Liver (tissue), 9 donors: ENCODE results near the gene MASP2. TPM values are rescaled to one million over a fixed set of nuclear protein-coding genes. Genes with fewer than 3 reads are reported as not detected.

Experiments
- DNase-seq: peaks from one replicate; pipeline ENCODE4 v3.0.0-alpha.2; 2017; ENCODE audit warnings: low spot score
- H3K27ac ChIP-seq, 2 donors: one replicate each; pipeline ENCODE4 v1.7.0; 2013; ENCODE audit warnings: inconsistent platforms in 2 of 2, low read length in 2 of 2, control low read depth in 1 of 2, low read depth in 1 of 2, mild to moderate bottlenecking in 1 of 2
- H3K27me3 ChIP-seq, 4 donors: one replicate each; pipeline versions ENCODE4 v1.6.1 to v1.7.0; 2013; ENCODE audit warnings: low read length in 3 of 4, inconsistent platforms in 1 of 4, mild to moderate bottlenecking in 1 of 4, moderate library complexity in 1 of 4; ENCODE audit not compliant: control insufficient read depth in 4 of 4, insufficient read depth in 4 of 4
- H3K36me3 ChIP-seq, 4 donors: one replicate each; pipeline versions ENCODE4 v1.6.1 to v1.7.0; 2013; ENCODE audit warnings: low read length in 3 of 4, mild to moderate bottlenecking in 3 of 4, low read depth in 1 of 4, moderate library complexity in 1 of 4; ENCODE audit not compliant: control insufficient read depth in 4 of 4, insufficient read depth in 3 of 4
- H3K4me1 ChIP-seq, 4 donors: one replicate each; pipeline versions ENCODE4 v1.6.1 to v1.7.0; 2013; ENCODE audit warnings: low read length in 3 of 4, mild to moderate bottlenecking in 3 of 4, moderate library complexity in 1 of 4; ENCODE audit not compliant: control insufficient read depth in 4 of 4, insufficient read depth in 4 of 4
- H3K4me3 ChIP-seq, 3 donors: one replicate each; pipeline versions ENCODE4 v1.6.1 to v1.7.0; 2013; ENCODE audit warnings: low read length in 3 of 3, control low read depth in 1 of 3, low read depth in 1 of 3, mild to moderate bottlenecking in 1 of 3
- H3K9ac ChIP-seq, 2 donors: one replicate each; pipeline ENCODE4 v1.7.0; 2013; ENCODE audit warnings: low read length in 2 of 2, mild to moderate bottlenecking in 2 of 2, moderate library complexity in 2 of 2, control low read depth in 1 of 2, low read depth in 1 of 2
- H3K9me3 ChIP-seq, 4 donors: one replicate each; pipeline versions ENCODE4 v1.6.1 to v1.7.0; 2013; ENCODE audit warnings: low read length in 3 of 4; ENCODE audit not compliant: control insufficient read depth in 4 of 4
- EGR1 ChIP-seq, 2 donors: IDR thresholded peaks; 2 replicates each; pipeline ENCODE4 v1.6.1; 2016 to 2018; ENCODE audit warnings: antibody characterized with exemption in 2 of 2, low read depth in 2 of 2
- FOXA1 ChIP-seq: IDR thresholded peaks from 2 replicates; pipeline ENCODE4 v1.6.1; 2016; ENCODE audit warnings: antibody characterized with exemption
- FOXA2 ChIP-seq: IDR thresholded peaks from 2 replicates; pipeline ENCODE4 v1.6.1; 2016; ENCODE audit warnings: antibody characterized with exemption
- GABPA ChIP-seq, 2 donors: IDR thresholded peaks in 1 of 2; conservative IDR thresholded peaks in 1 of 2; 2 replicates each; pipeline ENCODE4 v1.6.1; 2016; ENCODE audit warnings: antibody characterized with exemption in 2 of 2, mild to moderate bottlenecking in 1 of 2, moderate library complexity in 1 of 2
- HNF4A ChIP-seq, 2 donors: conservative IDR thresholded peaks; 2 replicates each; pipeline ENCODE4 v1.6.1; 2016; ENCODE audit warnings: antibody characterized with exemption in 2 of 2, mild to moderate bottlenecking in 2 of 2
- HNF4G ChIP-seq: IDR thresholded peaks from 2 replicates; pipeline ENCODE4 v1.6.1; 2016; ENCODE audit warnings: antibody characterized with exemption
- NR2F2 ChIP-seq: IDR thresholded peaks from 2 replicates; pipeline ENCODE4 v1.6.1; 2016; ENCODE audit warnings: antibody characterized with exemption
- RAD21 ChIP-seq, 2 donors: IDR thresholded peaks; 2 replicates each; pipeline ENCODE4 v1.6.1; 2016; ENCODE audit warnings: antibody characterized with exemption in 2 of 2, mild to moderate bottlenecking in 2 of 2
- RXRA ChIP-seq, 2 donors: IDR thresholded peaks; 2 replicates each; pipeline ENCODE4 v1.6.1; 2017 to 2018; ENCODE audit warnings: antibody characterized with exemption in 2 of 2, mild to moderate bottlenecking in 1 of 2
- SP1 ChIP-seq: IDR thresholded peaks from 2 replicates; pipeline ENCODE4 v1.6.1; 2018; ENCODE audit warnings: antibody characterized with exemption, mild to moderate bottlenecking
- TAF1 ChIP-seq: conservative IDR thresholded peaks from 2 replicates; pipeline ENCODE4 v1.6.1; 2016; ENCODE audit warnings: antibody characterized with exemption, mild to moderate bottlenecking
- YY1 ChIP-seq: IDR thresholded peaks from 2 replicates; pipeline ENCODE4 v1.6.1; 2016; ENCODE audit warnings: antibody characterized with exemption, mild to moderate bottlenecking
- WGBS: extraction: QIAGEN DNeasy Blood & Tissue Kit; methylation state at CpG from one replicate; pipeline ENCODE4 v1.1.7; 2013; 5-methylcytosine and 5-hydroxymethylcytosine counted together
- polyA plus RNA-seq, 2 donors: library from polyadenylated mRNA; stranded (reverse) in 1 of 2; unstranded in 1 of 2; fragments of 200-250 nt in 1 of 2; fragments of >200 nt in 1 of 2; fragmentation: Nextera tagmentation in 1 of 2; extraction: Ambion mirVana in 1 of 2; gene quantifications; one replicate each; pipeline versions ENCODE4 v1.2.1 to v1.2.3, GENCODE V29; 2013 to 2015
- total RNA-seq, 2 donors: library from RNA; depleted of rRNA; stranded (reverse); fragments of >200 nt; gene quantifications; one replicate each; pipeline ENCODE4 v1.2.3, GENCODE V29; 2014
- TF ChIP-seq, protein P1 (sequence below): IDR thresholded peaks from 2 replicates; pipeline ENCODE4 v1.6.1; 2016; ENCODE audit warnings: antibody characterized with exemption
- TF ChIP-seq, protein P2 (sequence below): IDR thresholded peaks from 2 replicates; pipeline ENCODE4 v1.6.1; 2016; ENCODE audit warnings: antibody characterized with exemption, mild to moderate bottlenecking
- TF ChIP-seq, protein P3 (sequence below): fragments of 150-350 bp; IDR thresholded peaks from 2 replicates; pipeline ENCODE4 v1.5.1; 2017; ENCODE audit warnings: improper control_type of control experiment, low read depth, low read length; ENCODE audit not compliant: missing input control
- TF ChIP-seq, protein P4 (sequence below): IDR thresholded peaks from 2 replicates; pipeline ENCODE4 v1.6.1; 2016; ENCODE audit warnings: antibody characterized with exemption
- TF ChIP-seq, protein P5 (sequence below): IDR thresholded peaks from 2 replicates; pipeline ENCODE4 v1.6.1; 2016; ENCODE audit warnings: antibody characterized with exemption
- donor health status: healthy.
- donor health status: healthy.
- donor health status: healthy.
- donor health status: healthy.
- donor health status: healthy.

The MASP2 gene
- total and polyA plus RNA-seq, 4 donors: 30.0 to 530 (median 213) TPM

DNA sequence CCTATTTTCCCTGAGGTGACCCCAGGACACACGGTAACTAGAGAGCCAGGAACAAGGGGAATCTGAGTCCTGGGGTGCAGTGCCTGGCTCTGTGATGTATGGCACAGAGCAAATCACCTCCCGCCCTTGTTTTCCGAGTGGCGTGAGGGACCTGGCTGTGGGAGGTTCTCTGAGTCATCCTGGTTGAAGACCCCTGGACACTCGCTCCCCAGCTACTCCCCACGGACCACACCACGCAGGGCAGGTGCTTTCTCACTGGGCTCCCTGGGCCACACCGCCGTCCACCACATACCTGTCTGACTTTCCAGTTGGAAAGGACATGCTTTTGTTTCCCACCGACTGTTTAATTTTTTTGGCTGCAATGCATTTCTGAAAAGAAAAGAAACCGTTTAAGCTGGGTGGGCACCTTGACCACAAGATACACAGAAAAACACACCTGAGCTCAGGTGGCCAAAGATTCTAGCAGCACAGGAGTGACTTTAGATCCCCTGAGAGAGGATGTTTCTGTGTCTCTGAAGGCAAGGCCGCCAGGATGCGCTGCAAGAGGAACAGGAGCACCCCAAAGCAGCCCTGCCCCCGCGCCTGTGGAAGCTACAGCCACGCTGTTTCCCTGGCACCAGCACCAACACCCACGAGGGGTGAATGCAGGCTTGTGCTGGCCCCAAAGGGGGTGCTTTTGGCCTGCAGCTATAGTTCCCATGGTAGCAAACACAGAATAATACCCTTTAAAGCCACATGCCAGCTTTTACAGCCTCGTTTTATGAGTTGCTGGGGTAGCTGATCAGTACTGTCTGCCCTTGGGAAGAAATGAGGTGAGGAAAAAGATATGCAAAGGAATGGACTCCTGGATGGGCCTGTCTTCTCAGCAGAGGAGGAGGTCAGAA lies 20.9 kb upstream of the MASP2 start:
- no peak overlapping the region for H3K9ac ChIP-seq
- H3K27ac ChIP-seq: no peak overlapping the region
- no peaks in the 10 kb centered on the region for H3K27me3 ChIP-seq
- no peaks in the 10 kb centered on the region for H3K4me1 ChIP-seq
- no peaks in the 10 kb centered on the region for H3K9me3 ChIP-seq
- DNase-seq: no peak
- TF ChIP-seq EGR1 (IDR thresholded peaks at IDR 0.05; ENCODE audit: low read depth in 2 of 2) (no peak), NR2F2 (no peak), TAF1 (no peak), SP1 (no peak), RXRA (IDR thresholded peaks at IDR 0.05) (no peak), HNF4A (conservative IDR thresholded peaks at IDR 0.05) (no peak), YY1 (no peak), GABPA (IDR thresholded peaks at IDR 0.05 in 1 of 2, conservative IDR thresholded peaks at IDR 0.05 in 1 of 2) (no peak), HNF4G (no peak), RAD21 (IDR thresholded peaks at IDR 0.05) (no peak), FOXA2 (no peak), FOXA1 (no peak)
- TF ChIP-seq, protein P1, sequence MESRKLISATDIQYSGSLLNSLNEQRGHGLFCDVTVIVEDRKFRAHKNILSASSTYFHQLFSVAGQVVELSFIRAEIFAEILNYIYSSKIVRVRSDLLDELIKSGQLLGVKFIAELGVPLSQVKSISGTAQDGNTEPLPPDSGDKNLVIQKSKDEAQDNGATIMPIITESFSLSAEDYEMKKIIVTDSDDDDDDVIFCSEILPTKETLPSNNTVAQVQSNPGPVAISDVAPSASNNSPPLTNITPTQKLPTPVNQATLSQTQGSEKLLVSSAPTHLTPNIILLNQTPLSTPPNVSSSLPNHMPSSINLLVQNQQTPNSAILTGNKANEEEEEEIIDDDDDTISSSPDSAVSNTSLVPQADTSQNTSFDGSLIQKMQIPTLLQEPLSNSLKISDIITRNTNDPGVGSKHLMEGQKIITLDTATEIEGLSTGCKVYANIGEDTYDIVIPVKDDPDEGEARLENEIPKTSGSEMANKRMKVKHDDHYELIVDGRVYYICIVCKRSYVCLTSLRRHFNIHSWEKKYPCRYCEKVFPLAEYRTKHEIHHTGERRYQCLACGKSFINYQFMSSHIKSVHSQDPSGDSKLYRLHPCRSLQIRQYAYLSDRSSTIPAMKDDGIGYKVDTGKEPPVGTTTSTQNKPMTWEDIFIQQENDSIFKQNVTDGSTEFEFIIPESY: no peak
- TF ChIP-seq, protein P2, sequence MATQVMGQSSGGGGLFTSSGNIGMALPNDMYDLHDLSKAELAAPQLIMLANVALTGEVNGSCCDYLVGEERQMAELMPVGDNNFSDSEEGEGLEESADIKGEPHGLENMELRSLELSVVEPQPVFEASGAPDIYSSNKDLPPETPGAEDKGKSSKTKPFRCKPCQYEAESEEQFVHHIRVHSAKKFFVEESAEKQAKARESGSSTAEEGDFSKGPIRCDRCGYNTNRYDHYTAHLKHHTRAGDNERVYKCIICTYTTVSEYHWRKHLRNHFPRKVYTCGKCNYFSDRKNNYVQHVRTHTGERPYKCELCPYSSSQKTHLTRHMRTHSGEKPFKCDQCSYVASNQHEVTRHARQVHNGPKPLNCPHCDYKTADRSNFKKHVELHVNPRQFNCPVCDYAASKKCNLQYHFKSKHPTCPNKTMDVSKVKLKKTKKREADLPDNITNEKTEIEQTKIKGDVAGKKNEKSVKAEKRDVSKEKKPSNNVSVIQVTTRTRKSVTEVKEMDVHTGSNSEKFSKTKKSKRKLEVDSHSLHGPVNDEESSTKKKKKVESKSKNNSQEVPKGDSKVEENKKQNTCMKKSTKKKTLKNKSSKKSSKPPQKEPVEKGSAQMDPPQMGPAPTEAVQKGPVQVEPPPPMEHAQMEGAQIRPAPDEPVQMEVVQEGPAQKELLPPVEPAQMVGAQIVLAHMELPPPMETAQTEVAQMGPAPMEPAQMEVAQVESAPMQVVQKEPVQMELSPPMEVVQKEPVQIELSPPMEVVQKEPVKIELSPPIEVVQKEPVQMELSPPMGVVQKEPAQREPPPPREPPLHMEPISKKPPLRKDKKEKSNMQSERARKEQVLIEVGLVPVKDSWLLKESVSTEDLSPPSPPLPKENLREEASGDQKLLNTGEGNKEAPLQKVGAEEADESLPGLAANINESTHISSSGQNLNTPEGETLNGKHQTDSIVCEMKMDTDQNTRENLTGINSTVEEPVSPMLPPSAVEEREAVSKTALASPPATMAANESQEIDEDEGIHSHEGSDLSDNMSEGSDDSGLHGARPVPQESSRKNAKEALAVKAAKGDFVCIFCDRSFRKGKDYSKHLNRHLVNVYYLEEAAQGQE: no peak
- TF ChIP-seq, protein P3, sequence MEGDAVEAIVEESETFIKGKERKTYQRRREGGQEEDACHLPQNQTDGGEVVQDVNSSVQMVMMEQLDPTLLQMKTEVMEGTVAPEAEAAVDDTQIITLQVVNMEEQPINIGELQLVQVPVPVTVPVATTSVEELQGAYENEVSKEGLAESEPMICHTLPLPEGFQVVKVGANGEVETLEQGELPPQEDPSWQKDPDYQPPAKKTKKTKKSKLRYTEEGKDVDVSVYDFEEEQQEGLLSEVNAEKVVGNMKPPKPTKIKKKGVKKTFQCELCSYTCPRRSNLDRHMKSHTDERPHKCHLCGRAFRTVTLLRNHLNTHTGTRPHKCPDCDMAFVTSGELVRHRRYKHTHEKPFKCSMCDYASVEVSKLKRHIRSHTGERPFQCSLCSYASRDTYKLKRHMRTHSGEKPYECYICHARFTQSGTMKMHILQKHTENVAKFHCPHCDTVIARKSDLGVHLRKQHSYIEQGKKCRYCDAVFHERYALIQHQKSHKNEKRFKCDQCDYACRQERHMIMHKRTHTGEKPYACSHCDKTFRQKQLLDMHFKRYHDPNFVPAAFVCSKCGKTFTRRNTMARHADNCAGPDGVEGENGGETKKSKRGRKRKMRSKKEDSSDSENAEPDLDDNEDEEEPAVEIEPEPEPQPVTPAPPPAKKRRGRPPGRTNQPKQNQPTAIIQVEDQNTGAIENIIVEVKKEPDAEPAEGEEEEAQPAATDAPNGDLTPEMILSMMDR: no peak
- TF ChIP-seq, protein P4, sequence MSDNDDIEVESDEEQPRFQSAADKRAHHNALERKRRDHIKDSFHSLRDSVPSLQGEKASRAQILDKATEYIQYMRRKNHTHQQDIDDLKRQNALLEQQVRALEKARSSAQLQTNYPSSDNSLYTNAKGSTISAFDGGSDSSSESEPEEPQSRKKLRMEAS: no peak
- TF ChIP-seq, protein P5, sequence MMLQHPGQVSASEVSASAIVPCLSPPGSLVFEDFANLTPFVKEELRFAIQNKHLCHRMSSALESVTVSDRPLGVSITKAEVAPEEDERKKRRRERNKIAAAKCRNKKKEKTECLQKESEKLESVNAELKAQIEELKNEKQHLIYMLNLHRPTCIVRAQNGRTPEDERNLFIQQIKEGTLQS: no peak
- H3K4me3 ChIP-seq: no peak overlapping the region
- peaks cover 16 to 74% (median 46%) of the 10 kb centered on the region in 4 donors for H3K36me3 ChIP-seq
- 91% methylated on average over 18 of the region's 18 CpGs for WGBS
